Stimulated activated CD4-positive, alpha-beta T cell treated with anti-CD3 and anti-CD28 coated beads, Interleukin-15, amount 100 ng/mL, for 48 hours (primary cell): ENCODE measurements around the gene MPPED1.

Experiments
- DNase-seq, 2 donors: peaks; one replicate each; pipeline ENCODE4 v3.0.0-alpha.2; 2020; ENCODE audit warnings: low read depth in 2 of 2

The MPPED1 gene

DNA sequence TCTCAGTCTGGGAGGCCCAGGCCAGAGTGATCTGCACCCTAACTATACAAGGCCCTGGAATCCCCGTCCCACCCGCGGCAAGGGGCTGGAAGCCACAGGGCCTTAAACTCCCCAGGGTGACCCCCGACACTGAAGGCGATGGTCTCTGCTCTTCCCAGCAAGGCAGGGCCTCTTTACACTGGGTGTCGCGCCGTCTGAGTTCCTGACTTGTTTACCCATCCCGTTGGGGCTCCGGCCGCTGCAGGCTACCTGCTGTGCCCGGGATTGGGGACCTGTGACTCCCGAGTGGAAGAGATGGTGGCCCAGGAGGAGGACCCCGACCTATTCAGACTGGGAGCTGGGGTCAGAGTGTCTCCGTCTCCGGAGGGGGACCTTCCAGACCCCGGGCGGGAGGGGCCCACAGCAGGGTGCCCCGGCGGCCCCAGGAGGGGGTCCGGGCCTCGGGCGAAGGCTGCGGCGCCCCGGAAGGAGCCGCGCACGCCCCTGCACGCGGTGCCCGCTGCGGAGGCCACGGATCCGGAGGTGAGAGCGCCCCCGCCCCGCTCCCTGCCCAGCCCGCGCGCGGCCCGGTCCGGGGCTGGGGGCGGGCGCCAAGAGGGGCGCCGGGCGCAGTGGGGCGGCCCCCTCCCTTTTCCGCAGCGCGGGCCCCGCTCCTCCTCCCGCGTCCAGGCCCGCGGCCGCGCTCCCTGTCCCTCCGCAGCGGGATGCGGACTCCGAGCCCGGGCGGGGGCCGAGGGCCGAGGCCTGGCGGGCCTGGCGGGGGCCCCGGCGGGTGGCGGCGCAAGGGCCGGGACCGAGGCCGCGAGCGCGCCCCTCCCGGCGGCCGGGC is 560 bp upstream of the MPPED1 start:
- DNase-seq = no peak

DNA sequence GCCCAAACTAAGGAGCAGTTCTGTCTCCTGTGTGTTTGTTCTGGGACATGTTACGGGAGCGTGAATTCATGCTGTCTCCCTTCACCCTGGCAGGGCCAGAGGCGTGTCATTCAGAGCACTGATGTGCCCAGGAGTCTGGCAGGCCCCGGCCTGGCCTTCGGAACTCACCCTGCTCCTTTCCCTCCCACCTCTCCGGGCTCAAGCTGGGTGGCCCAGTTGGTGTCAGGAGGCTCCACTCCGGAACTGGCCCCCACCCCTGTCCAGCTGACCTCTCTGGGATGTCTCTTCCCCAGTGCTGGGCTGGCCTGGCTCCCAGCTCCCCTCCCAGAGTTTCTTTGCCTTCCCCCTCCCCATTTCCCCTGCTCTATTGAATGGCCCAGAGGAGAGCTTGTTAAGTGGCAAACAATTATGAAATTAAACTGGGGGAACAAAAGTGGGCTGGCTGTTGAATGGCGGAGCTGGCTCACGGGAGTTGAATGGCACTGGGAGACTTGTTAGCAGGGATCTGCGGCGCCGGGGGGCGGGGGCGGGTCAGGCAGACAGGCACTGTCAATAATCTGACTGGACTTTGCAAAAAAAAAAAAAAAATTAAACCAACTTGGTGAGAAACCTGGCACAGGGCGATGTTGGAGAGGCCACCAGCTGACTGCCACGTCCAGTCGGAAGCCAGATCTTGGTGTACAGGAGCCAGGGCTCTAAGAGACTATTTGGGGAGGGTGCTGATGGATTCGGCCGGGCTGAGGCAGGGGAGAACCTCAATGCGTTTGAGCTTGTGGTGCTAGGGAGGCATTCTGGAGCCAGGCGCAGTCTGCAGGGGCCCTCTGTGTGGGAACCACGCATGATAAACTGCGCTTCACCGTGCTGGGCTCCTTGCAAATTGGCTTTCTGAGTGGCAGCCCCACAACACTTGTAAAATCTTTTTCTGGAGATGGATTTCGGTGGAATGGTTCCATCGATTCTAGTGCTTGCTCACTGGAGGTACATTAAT is 1.3 kb downstream of the MPPED1 start:
- DNase-seq = no peak

DNA sequence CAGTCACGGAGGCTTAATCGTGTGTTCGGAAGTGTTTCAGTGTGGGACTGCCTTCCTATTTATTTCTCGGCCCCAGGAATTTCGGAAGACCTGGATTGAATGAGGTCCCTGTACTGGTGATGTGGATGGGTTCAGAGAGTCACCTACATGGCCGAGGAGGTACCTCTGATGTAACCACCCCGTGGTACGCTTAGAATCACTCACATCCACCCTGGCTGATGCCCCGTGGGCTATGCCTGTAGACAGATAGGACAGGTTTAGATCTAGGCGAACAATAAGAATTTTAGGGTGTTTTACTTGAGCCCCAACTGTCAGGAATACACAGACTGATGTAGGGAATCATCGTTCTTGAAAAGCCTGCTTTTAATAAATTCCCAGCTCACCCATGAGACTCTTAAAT is 2.0 kb downstream of the MPPED1 start:
- DNase-seq = no peak

DNA sequence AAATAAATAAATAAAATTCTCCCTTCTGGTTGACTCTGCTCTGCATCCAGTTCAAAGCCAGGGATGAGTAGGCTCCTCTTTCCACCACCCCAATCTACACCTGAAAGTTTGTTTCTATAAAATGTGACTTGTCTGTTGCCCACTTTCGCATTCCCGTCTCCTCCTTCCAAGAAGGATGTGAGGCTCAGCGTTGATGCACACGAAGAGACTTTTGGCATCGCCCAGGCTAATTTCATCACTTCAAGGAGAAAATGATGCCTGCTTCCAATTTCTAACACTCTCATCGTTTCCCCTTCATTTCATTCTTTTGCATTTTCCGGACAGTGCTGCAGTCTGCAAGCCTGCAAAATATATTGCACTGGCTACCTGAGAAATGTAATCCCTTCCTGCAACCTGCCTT is 3.9 kb downstream of the MPPED1 start:
- DNase-seq = no peak

DNA sequence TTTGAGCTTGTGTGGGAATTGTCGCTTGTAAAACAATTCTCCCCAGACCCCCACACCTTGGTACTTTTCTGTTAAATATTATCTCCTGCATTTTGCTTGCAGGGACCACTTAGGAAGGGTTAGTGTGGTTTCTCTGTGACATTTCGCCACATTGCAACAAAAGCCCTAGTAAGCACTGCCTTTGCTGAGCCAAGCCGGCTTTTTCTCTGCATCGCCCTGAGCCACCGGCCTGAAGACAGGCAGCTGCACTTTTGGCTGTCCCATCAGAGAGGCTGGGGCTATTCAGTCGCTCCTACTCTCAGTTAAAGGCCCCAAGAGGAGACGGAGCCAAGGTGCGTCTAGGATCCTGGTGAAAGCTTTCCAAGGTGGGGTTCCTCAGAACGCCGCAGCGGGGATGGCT is 5.7 kb downstream of the MPPED1 start:
- DNase-seq = no peak

DNA sequence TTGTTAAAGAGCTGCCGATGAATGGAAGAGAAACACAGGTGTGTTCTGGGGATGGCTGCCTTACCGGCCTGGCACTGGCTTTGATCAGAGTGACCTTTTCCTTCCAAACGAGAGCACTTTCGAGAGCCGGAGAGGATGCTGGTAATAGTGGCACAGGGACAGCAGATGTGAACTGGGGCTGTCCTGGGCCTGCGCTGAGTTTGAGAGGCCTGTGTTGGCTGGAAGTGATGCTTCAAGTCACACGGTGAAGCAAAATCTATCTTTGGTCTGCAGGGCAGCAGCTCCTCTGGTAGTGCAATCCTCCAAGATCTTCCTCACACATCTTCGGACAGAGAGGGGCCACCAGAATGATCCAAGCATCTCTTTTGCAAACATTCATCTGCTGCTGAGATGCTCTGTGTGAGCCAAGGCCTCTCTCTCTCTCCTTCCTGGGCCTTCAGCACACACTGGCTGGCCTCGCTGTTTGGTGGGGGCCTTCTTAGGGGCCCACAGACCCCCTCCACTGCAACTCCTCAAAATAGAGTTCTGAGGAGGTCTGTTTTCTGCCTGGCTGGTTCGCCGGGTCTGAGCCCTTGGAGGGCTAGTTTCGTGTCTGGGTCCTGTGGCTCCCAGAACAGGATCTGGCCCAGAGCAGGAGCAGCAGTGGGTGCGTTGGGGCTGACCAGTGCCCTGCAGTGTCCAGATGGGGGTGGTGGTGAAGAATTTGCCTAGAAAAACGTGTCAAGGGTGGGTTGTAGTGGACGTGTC is 6.4 kb downstream of the MPPED1 start:
- no peak for DNase-seq

DNA sequence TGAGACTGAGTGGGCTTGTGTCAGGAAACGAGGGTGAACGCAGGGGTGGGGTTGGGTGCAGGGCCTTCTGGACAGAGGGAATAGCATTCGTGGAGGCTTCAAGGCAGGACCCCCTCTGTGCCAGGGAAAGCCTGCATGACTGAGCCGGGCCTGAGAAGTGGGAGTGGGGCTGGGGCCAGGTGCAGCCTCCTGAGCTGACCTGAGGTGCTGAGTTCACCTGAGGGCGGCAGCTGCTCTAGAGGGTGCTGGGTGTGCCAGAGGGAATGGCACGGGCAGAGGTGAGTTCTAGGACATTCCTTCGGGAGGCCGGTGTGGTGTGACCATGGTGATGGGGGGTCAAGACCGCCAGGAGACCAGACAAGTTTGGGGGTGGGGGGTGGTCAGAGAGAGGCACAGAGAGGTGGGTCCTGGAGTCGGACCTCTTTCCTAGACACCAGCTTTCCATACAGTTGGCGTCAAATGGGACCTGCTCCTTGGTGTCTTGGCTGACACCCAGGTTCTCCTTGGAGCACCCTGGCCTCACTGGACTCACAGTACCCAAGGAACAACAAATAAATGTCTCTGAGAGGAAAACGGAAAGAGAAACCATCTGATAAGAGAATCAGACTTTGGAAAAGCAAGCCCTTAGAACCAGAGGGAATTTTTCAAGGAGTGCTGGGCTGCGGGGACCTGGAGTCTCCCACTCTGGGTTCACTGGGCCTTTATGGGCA is 7.7 kb downstream of the MPPED1 start:
- no peak for DNase-seq

DNA sequence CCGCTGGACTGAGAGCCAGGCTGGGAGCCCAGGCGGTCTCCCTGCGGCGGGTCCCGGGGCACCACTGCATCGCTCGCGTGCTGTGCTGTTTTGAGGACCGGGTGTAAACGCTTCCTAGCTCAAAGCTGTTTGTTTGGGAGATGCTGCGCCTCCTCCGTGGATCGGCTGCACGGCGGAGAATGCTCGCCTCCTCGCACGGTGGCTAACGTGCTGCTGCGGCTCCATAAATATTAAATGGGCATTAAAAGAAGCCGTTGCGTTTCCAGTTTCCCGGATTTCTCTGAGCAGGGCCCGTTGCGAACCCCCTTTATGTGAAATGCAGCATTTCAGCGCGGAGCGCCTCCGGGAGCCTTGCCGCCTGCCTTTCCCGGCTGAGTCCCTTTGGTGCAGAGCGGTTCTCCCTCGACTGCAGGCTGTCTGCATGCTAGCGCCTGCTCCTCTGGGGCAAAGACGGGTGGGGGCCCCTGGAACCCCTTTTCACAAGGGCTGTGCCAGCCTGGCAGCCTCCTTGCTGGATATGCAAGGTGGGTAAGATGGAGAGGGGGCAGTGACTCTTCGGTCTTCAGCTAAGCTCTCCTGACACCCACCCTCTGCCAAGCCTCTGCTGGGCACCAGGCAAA is 9.3 kb downstream of the MPPED1 start:
- no peak for DNase-seq

DNA sequence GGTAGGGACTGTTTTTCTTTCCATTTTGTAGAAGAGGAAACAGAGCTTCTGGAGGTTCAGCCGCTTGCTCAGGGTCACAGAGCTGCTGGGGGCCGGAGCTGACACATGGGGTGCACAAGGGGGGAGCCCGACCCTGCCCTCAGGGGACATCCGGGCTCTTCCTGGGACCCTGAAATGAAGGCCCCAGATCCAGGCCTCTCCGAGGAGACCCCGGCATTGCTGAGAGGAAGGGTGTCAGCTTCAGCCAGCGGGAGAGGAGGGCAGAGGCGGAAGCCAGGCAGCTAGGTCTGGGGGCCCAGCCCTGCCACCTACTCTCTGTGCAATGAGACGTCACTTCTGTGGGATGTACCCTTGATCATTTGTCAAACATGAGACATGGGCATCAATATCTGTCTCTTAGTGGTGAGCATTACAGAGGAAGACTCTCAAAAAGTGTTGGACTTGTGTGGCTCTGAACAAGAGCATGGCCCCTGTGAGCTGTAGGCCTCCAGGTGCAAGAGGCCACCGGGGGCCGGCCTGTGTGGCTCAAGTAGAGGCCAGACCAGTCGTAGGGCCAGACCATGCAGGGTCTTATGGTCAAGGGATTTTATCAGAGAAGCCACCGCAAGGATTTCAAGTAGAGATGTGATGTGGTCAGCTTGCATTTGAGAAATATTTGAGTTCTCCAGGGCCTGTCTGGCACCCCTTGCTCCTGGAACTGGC is 10.3 kb downstream of the MPPED1 start:
- no peak for DNase-seq

DNA sequence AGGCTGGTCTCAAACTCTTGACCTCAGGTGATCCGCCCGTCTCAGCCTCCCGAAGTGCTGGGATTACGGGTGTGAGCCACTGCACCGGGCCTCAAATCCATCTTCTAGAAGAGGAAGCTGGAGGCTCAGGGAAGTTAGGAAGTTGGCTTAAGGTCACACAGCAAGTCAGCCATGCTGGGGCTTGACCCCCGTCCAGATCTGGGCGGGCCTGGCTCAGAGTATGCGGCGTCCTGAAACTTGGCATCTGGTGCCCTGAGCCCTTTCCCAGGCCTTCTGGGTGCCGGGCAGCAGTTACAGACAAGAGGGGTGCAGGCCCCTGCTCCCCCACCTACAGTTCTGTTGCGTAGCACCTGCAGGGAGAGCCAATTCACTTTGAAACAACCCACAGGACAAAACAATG is 11.2 kb downstream of the MPPED1 start:
- no peak for DNase-seq

DNA sequence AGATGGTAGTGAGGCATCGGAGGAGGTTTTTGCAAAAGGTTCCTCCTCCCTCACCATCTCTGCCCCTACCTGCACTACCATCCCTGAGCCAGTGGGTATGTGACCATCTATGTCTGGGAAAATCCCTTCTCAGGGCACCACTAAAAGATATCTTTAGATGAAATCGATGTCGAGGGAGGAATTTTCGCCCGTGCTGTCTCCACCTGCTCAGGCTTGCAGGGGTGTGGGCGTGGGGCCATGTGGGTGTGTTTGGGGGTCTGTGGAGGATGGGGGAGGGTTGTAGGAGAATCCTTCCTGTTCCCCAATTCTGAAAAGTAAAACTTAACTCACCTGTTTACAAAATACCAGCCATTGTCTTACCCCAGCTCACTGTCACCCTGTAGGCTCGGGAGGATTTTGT is 12.4 kb downstream of the MPPED1 start:
- no peak for DNase-seq

DNA sequence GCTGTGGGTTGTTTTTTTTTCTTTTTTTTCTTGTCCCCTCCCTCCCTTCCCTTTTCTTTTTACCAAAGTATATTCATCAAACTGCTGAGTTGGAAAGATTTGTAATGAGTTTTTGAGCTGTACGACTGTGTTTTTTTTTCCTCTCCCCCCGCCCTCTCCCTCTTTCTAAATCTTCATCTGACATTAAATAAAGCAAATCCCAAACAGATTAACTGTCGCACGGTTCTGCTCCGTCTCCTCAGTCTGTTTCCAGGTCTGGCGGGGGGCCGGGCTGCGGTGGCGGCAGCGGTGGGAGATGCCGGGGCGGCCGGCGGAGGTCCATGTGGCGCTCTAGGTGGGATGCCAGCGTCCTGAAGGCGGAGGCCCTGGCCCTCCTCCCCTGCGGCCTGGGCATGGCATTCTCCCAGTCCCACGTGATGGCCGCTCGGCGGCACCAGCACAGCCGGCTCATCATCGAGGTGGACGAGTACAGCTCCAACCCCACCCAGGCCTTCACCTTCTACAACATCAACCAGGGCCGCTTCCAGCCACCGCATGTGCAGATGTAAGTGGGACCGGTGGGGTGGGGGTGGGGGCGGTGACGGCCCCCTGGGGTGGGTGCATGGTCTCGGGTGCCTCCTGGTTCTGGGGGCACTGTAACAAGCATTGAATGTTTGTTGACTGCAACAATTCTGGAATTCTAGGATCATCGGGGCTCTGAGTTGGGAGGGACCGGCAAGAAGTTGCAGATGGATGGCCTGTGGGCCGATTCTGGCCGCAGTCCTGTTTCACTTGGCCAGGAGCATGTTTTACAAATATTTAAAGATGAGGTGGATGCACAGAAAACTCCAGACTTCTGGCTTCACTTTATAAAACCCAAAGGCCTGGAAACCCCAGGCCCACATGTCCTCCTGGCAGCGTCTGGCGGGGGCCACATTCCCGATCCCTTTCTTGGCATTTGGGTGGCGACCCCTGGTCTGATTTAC is 13.1 kb downstream of the MPPED1 start:
- no peak for DNase-seq

DNA sequence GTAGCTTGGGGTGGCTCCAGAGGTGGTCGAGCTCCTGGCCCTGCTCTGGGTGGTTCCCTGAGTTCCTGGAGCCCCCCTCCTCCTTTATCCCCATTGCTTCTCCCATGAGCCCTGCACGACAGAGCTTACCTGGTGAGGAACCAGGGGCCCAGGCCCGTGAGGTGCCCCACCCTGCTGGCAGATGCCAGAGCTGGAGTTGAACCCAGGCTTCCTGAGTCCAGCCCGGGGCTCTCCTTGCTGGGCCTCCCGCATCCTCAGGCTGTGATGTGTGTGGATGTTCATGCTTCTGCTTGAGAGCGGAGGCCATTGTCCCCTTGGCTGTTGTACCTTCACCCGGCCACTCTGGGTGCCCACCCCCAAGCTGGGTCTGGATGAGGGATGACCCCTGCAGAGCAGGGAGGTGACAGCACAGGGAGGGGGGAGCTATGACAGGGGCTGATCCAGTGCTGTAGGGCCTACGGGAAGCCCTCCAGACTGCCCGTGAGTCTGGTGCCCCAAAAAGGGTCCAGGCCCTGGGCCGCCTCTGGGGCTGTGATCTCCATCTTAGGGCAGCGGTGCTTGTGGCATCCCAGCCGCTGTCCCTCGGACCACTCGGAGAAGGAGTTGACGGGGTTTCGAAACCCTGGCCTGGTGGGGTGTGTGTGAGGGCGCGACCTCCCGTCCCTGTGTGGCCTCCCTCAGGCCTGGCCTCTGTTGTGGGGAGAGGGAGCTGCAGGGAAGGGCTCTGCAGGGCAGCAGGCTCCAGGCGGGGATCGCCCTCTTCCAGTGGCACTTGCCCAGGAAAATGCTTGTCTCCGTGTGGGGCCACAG is 14.4 kb downstream of the MPPED1 start:
- no peak for DNase-seq

DNA sequence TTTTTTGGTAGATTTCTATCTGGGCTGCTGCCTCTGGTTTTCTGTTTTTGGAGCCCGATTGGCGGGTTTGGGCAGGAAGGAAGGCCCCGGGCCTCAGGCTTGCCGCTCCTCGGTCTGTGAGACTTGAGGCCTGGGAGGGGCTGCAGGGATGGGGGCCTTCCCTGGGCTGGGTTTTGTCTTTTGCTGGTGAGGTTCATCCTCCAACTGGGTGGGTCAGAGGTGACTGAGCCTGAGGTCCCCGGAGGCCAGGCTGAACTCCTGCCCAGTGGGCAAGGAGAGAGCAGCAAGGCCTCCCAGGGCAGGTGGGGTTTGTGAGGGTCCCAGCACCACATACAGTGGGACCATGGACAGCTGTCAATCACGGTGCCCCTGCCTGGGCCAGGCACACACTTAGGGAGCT is 15.0 kb downstream of the MPPED1 start:
- DNase-seq = no peak

DNA sequence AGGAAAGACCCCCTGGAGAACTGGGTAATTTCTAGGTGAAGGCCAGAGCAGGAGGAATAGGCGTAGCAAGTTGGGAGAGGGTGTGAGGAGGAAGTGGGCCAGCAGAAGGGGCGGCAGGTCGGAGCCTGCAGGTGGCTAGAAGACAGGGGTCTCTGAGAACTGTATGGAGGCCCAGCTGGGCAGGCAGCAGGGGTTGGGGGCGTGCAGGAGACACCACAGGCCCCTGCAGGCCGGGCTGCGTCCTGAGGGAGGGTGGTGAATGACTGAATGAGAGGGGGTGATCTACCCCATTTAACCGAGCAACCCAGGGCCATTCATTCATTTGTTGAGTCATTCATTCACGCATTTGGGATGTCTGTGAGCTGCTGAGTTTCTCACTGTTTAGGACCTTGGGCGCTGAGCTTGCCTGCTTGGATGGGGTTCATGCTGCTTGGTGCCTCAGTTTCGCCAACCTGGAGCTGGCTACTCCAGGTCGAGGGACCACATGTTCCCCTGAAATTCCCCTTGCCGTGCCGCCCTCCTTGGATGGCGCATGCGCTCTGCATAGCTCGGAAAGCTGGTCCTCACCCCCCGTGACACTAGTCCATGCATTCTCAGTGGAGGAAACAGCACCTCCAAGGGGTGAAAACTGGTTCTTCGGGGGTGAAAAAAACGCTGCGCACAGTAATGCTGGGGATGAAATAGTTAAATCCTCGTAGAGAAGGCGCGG is 15.6 kb downstream of the MPPED1 start:
- no peak for DNase-seq

DNA sequence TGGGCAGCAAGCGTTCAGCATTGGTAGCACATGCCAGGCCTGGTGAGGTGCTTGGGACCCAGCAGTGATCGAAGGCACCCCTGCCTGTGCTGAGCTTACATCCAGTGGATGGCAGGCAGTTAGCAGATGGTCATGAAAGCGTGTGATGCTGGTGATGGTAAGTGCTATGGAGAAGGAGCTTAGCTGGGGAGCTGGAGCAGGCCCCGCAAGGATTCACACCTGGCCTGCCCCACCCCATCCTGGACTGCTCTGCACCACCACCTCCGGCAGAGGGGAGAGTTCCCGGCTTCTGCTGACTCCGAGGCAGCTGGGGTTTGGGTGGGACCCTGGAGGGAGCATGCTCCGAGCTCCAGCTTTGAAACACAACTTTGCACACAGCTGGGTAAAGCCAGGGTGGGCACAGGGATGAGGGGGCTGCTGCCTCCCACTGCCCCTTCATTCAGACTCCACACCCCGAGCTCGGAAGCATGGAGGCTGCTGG is 16.2 kb downstream of the MPPED1 start:
- DNase-seq = no peak

DNA sequence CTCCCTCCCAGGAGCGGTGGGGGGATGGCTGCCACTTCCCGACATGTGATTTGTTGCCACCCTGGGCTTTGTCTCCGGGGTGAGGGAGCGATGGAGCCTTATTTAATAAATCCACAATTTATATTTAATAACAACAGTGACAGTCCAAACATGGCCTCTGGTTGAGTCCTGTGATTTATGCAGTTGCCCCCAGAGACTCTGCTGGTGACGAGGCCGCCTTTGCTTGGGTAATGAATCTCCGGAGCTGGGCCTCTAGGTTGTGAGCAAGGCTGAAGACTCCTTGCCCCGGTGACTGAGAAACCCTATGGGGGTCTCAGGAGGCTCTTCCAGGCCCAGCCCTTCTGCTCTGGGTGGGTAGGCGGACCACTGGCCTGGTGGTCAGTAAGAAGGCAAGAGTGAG is 16.7 kb downstream of the MPPED1 start:
- no peak for DNase-seq

DNA sequence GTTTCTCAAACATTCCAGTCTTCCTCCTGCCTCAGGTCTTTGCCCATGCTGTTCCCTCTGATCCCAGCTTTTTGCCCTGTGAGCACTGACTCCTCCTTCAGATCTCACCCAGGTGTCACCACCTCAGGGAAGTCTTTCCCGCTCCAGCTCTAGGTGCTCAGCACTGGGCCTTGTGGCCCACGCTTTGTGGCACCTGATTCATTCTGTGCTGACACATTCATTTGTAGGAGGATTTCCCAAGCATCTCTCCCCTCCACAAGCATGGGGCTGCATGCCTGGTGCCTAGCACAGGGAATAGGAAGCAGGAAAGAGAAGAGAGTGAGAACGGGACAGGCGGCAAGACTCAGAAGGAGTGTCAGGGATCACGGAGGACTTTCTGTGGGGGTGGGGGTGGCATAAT is 17.6 kb downstream of the MPPED1 start:
- DNase-seq = no peak
